Hepatic stellate cell (primary cell): ENCODE measurements around the gene TMEM125.

Source experiments
- DNase-seq: peaks from one replicate; pipeline ENCODE4 v3.0.0; 2011; ENCODE audit warnings: low spot score

Gene TMEM125

GRCh38 chr1:43312212-43312623, 42.4 kb downstream of the TMEM125 start:
- no peak for DNase-seq

- DNase-seq = no peak
Measured at GRCh38 chr1:43312663-43313515, 43.1 kb downstream of the TMEM125 start.

- DNase-seq = no peak
Measured at GRCh38 chr1:43313771-43314170, 44.0 kb downstream of the TMEM125 start.

GRCh38 chr1:43314233-43314632, 44.5 kb downstream of the TMEM125 start:
- no peak for DNase-seq

GRCh38 chr1:43315481-43315880, 45.7 kb downstream of the TMEM125 start:
- DNase-seq = no peak

GRCh38 chr1:43315963-43316737, 46.4 kb downstream of the TMEM125 start:
- DNase-seq = no peak

- no peak for DNase-seq
Measured at GRCh38 chr1:43316738-43317520, 47.1 kb downstream of the TMEM125 start.

GRCh38 chr1:43317817-43318471, 48.2 kb downstream of the TMEM125 start:
- no peak for DNase-seq

GRCh38 chr1:43318831-43319230, 49.0 kb downstream of the TMEM125 start:
- no peak for DNase-seq

- no peak for DNase-seq
Measured at GRCh38 chr1:43319288-43319687, 49.5 kb downstream of the TMEM125 start.

GRCh38 chr1:43319766-43320165, 50.0 kb downstream of the TMEM125 start:
- DNase-seq = no peak

GRCh38 chr1:43321331-43321891, 51.6 kb downstream of the TMEM125 start:
- no peak for DNase-seq

GRCh38 chr1:43322506-43322905, 52.7 kb downstream of the TMEM125 start:
- no peak for DNase-seq
